ENCODE data around the gene DES. TPM values are rescaled to one million over a fixed set of nuclear protein-coding genes. Genes with fewer than 3 reads are reported as not detected.
A peak's percentile ranks its signal among the peaks of the same experiment; 100 is the strongest.

DES gene
- total RNA-seq, 1 donor from 2014 or later: not detected

DNA sequence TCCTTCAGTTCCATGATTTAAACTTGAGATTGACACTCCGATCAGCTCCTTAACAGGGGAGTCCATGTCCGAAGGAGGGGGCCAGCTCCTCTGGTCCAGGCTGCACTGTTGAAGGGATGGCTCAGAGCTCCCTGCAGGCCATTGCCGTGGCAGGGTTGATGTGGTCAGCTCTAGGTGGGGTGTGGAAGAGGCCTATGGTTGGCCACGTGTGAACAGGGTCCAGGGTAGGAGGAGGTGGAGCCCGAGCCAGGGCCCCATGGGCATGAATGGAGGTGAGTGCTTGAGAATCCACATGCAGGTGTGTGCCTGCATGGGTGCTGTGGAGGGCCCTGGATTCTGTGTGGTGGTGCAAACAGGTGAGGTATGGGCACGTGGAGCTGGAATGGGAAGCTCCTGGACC, 17.5 kb downstream of the DES start:
- DNase-seq (ENCODE audit: low read depth) (no peak), FAIRE-seq (no peak)
- TF ChIP-seq, protein P1, sequence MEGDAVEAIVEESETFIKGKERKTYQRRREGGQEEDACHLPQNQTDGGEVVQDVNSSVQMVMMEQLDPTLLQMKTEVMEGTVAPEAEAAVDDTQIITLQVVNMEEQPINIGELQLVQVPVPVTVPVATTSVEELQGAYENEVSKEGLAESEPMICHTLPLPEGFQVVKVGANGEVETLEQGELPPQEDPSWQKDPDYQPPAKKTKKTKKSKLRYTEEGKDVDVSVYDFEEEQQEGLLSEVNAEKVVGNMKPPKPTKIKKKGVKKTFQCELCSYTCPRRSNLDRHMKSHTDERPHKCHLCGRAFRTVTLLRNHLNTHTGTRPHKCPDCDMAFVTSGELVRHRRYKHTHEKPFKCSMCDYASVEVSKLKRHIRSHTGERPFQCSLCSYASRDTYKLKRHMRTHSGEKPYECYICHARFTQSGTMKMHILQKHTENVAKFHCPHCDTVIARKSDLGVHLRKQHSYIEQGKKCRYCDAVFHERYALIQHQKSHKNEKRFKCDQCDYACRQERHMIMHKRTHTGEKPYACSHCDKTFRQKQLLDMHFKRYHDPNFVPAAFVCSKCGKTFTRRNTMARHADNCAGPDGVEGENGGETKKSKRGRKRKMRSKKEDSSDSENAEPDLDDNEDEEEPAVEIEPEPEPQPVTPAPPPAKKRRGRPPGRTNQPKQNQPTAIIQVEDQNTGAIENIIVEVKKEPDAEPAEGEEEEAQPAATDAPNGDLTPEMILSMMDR (IDR thresholded peaks at IDR 0.05; ENCODE audit: insufficient read depth, low read length, severe bottlenecking): no peak
- Histone ChIP-seq H3K36me3 (ENCODE audit: control insufficient read depth, insufficient read depth, low read length) (no peaks in the 10 kb centered on the region), H3K27me3 (ENCODE audit: control insufficient read depth, insufficient read depth, low read length) (peaks cover 4% of the 10 kb centered on the region), H3K4me3 (ENCODE audit: low read depth, low read length) (no peak overlapping the region)

GRCh38 chr2:219436491-219436890, 18.3 kb downstream of the DES start:
- FAIRE-seq (no peak), DNase-seq (ENCODE audit: low read depth) (no peak)
- TF ChIP-seq, protein P1 (IDR thresholded peaks at IDR 0.05; ENCODE audit: insufficient read depth, low read length, severe bottlenecking): no peak
- H3K4me3 ChIP-seq (ENCODE audit: low read depth, low read length): no peak overlapping the region
- peaks cover 4% of the 10 kb centered on the region for H3K27me3 ChIP-seq (ENCODE audit: control insufficient read depth, insufficient read depth, low read length)
- H3K36me3 ChIP-seq (ENCODE audit: control insufficient read depth, insufficient read depth, low read length): no peaks in the 10 kb centered on the region

DNA sequence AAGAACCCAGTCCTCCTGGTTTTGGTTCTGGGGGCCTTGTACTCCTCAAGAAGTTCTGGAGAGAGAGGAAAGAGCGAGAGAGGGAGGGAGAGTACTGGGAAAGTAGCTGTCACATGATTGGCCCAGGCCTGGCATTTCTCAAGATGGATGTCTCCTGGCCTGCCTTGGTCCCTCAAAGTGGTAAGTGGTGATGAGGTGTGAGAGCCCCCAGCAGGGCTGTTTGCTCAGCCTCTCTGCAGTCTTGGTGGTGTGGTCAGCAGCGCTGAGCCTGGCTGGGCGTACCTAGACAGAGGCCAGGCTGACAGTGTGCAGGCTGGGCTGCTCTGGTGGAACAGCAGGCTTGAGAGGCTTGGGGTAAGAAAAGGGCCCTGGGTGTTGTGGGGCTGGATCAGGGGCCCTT, 19.0 kb downstream of the DES start:
- FAIRE-seq: no peak
- TF ChIP-seq, protein P1 (IDR thresholded peaks at IDR 0.05; ENCODE audit: insufficient read depth, low read length, severe bottlenecking): no peak
- DNase-seq (ENCODE audit: low read depth): no peak
- no peak overlapping the region for H3K4me3 ChIP-seq (ENCODE audit: low read depth, low read length)
- no peaks in the 10 kb centered on the region for H3K36me3 ChIP-seq (ENCODE audit: control insufficient read depth, insufficient read depth, low read length)
- peaks cover 4% of the 10 kb centered on the region for H3K27me3 ChIP-seq (ENCODE audit: control insufficient read depth, insufficient read depth, low read length)

DNA sequence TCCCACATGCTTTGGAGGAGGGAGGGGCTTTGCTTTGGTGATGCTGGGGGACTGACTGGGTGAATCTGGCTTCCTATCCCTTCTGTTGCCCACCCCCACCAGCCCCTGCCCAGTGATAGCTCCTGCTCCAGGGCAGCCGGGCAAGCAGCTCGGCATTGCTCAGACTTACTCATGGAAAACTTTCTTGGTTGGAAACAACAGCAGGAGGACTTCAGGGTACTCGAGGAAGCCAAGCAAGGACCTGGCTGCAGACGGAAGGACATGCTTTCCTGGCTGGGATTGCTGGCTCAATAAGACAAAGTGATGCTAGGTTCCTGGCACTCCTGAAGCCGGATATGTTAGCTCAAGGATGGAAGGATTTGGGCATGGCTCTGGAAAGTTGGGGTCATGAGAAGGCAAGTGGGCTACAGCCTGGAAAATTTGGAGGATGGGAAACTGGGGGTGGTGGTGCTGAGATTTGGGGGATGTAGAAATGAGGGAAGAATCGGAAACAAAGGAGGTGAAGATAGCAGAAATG, 19.6 kb downstream of the DES start:
- Histone ChIP-seq H3K27me3 (ENCODE audit: control insufficient read depth, insufficient read depth, low read length) (peaks cover 4% of the 10 kb centered on the region), H3K4me3 (ENCODE audit: low read depth, low read length) (no peak overlapping the region), H3K36me3 (ENCODE audit: control insufficient read depth, insufficient read depth, low read length) (no peaks in the 10 kb centered on the region)
- FAIRE-seq: peak; percentile 50
- TF ChIP-seq, protein P1 (IDR thresholded peaks at IDR 0.05; ENCODE audit: insufficient read depth, low read length, severe bottlenecking): no peak
- no peak for DNase-seq (ENCODE audit: low read depth)

DNA sequence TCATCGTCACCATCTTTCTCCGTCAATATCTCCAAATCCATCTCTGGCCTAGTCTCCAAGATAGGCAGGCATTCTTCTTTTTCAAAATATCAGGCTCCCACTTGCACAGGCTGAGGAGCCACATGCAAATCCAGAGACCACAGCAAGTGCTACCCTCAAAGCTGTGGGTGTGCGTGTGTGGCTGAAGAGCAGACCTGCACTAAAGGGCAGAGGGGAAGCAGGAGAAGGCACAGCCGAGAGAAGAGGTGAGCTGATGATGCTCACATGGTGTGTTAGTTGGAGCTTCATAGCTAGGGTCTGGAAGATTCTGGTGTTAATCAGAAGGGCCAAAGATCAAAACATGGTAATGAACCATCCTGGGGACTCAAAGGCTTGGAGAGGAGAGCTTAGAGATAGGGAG, 20.3 kb downstream of the DES start:
- no peaks in the 10 kb centered on the region for H3K36me3 ChIP-seq (ENCODE audit: control insufficient read depth, insufficient read depth, low read length)

More for the DNA sequence above, 20.3 kb downstream of the DES start:
- peak; percentile 75 for FAIRE-seq
- Histone ChIP-seq H3K4me3 (ENCODE audit: low read depth, low read length) (no peak overlapping the region), H3K27me3 (ENCODE audit: control insufficient read depth, insufficient read depth, low read length) (peaks cover 4% of the 10 kb centered on the region)
- DNase-seq (ENCODE audit: low read depth): no peak
- TF ChIP-seq, protein P1 (IDR thresholded peaks at IDR 0.05; ENCODE audit: insufficient read depth, low read length, severe bottlenecking): no peak
